Ishikawa (cell line): ENCODE data around the gene TRAPPC1.
A peak's percentile ranks its signal among the peaks of the same experiment; 100 is the strongest.

Source experiments
- CEBPB ChIP-seq: IDR thresholded peaks from 2 replicates; pipeline ENCODE4 v1.6.1; 2012
- CREB1 ChIP-seq: IDR thresholded peaks from 2 replicates; pipeline ENCODE4 v1.6.1; 2012; ENCODE audit warnings: low read depth
- EGR1 ChIP-seq: IDR thresholded peaks from 2 replicates; pipeline ENCODE4 v1.6.1; 2012
- EP300 ChIP-seq: IDR thresholded peaks from 2 replicates; pipeline ENCODE4 v1.6.1; 2012; ENCODE audit warnings: borderline replicate concordance
- FOXM1 ChIP-seq: IDR thresholded peaks from 2 replicates; pipeline ENCODE4 v1.6.1; 2012; ENCODE audit warnings: low read depth, borderline replicate concordance
- NFIC ChIP-seq: IDR thresholded peaks from 2 replicates; pipeline ENCODE4 v1.6.1; 2012
- RAD21 ChIP-seq: IDR thresholded peaks from 2 replicates; pipeline ENCODE4 v1.6.1; 2012; ENCODE audit warnings: low read depth
- TAF1 ChIP-seq: IDR thresholded peaks from 2 replicates; pipeline ENCODE4 v1.6.1; 2012; ENCODE audit warnings: low read depth, mild to moderate bottlenecking
- TCF12 ChIP-seq: IDR thresholded peaks from 2 replicates; pipeline ENCODE4 v1.6.1; 2012; ENCODE audit warnings: low read depth
- TEAD4 ChIP-seq: IDR thresholded peaks from 2 replicates; pipeline ENCODE4 v1.6.1; 2012
- YY1 ChIP-seq: IDR thresholded peaks from 2 replicates; pipeline ENCODE4 v1.6.1; 2012; ENCODE audit warnings: low read depth
- ZBTB7A ChIP-seq: IDR thresholded peaks from 2 replicates; pipeline ENCODE4 v1.6.1; 2012; ENCODE audit warnings: low read depth
- TF ChIP-seq, protein P1 (sequence below): IDR thresholded peaks from 2 replicates; pipeline ENCODE4 v1.6.1; 2012
- TF ChIP-seq, protein P2 (sequence below): IDR thresholded peaks from 2 replicates; pipeline ENCODE4 v1.6.1; 2012; ENCODE audit warnings: low read depth, mild to moderate bottlenecking
- TF ChIP-seq, protein P3 (sequence below): IDR thresholded peaks from 2 replicates; pipeline ENCODE4 v1.6.1; 2012

The TRAPPC1 gene

DNA sequence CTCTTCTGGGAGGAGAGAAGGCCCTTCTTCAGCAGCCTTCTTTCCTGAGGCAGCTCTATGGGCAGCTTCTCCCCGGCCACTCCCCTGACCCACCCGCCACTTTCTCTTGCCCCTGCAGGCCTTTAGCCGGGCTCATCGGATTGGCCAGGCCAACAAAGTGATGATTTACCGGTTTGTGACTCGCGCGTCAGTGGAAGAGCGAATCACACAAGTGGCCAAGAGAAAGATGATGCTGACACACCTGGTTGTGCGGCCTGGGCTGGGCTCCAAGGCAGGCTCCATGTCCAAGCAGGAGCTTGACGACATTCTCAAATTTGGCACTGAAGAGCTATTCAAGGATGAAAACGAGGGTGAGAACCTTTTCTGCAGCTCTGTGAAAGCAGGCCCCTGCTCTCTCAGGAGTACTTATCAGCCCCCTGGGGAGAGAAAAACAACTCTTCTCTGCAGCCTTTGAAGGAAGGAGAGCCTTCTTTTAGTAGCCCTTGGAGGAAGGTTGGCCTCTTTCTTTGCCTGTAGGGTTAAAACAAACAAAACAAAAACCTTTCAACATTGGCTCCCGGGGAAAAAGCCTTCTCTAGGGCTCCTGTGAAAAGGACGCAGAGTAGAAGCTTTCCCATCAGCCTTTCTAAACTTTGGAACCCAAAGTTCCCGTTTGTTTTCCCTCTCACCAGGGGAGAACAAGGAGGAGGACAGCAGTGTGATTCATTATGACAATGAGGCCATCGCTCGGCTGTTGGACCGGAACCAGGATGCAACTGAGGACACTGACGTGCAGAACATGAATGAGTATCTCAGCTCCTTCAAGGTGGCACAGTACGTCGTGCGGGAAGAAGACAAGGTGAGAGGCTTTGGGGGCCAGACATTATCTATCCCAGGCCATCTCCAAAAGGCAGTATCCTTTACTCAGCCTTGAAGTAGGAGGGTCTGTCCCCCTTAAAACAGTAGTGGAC is 28.3 kb downstream of the TRAPPC1 start:
- TF ChIP-seq, protein P1, sequence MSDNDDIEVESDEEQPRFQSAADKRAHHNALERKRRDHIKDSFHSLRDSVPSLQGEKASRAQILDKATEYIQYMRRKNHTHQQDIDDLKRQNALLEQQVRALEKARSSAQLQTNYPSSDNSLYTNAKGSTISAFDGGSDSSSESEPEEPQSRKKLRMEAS: no peak
- TF ChIP-seq CEBPB (no peak), NFIC (no peak), CREB1 (no peak), TAF1 (no peak), FOXM1 (no peak), TCF12 (no peak), EGR1 (no peak), EP300 (no peak), YY1 (no peak), RAD21 (no peak), ZBTB7A (no peak)
- TF ChIP-seq, protein P2, sequence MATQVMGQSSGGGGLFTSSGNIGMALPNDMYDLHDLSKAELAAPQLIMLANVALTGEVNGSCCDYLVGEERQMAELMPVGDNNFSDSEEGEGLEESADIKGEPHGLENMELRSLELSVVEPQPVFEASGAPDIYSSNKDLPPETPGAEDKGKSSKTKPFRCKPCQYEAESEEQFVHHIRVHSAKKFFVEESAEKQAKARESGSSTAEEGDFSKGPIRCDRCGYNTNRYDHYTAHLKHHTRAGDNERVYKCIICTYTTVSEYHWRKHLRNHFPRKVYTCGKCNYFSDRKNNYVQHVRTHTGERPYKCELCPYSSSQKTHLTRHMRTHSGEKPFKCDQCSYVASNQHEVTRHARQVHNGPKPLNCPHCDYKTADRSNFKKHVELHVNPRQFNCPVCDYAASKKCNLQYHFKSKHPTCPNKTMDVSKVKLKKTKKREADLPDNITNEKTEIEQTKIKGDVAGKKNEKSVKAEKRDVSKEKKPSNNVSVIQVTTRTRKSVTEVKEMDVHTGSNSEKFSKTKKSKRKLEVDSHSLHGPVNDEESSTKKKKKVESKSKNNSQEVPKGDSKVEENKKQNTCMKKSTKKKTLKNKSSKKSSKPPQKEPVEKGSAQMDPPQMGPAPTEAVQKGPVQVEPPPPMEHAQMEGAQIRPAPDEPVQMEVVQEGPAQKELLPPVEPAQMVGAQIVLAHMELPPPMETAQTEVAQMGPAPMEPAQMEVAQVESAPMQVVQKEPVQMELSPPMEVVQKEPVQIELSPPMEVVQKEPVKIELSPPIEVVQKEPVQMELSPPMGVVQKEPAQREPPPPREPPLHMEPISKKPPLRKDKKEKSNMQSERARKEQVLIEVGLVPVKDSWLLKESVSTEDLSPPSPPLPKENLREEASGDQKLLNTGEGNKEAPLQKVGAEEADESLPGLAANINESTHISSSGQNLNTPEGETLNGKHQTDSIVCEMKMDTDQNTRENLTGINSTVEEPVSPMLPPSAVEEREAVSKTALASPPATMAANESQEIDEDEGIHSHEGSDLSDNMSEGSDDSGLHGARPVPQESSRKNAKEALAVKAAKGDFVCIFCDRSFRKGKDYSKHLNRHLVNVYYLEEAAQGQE: no peak
- TF ChIP-seq, protein P3, sequence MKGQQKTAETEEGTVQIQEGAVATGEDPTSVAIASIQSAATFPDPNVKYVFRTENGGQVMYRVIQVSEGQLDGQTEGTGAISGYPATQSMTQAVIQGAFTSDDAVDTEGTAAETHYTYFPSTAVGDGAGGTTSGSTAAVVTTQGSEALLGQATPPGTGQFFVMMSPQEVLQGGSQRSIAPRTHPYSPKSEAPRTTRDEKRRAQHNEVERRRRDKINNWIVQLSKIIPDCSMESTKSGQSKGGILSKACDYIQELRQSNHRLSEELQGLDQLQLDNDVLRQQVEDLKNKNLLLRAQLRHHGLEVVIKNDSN: no peak

DNA sequence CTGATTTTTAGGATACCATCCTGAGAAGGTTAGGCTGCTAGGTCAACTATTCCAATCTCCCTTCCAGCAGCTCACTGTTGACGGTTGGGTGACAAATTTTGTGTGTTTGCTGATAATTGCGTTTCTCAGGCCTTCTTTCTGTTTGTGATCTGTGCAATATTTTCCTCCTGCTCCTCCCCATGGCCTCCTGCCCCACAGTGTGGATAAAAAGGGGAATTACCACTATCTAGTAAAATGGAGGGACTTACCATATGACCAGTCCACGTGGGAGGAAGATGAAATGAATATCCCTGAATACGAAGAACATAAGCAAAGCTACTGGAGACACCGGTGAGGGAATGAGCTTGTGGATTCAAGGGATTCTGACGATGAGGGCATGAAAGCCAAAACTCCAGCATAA is 34.0 kb downstream of the TRAPPC1 start:
- TF ChIP-seq RAD21 (peak; percentile 59), FOXM1 (no peak)

DNA sequence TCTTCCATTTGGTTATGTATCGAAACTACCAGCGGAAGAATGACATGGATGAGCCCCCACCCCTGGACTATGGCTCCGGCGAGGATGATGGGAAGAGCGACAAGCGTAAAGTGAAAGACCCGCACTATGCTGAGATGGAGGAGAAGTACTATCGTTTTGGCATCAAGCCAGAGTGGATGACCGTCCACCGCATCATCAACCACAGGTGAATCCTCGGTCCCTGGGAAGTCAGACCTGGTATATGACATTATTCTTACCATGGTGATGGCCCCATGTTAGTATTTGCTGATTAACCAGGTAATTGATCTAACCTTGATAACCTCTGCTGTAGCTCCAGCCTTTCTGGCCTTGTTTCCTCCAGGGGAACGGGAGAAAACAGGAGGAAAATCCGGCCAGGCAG is 34.7 kb downstream of the TRAPPC1 start:
- TF ChIP-seq, protein P1: no peak
- TF ChIP-seq NFIC (no peak), TEAD4 (no peak), CREB1 (no peak)

DNA sequence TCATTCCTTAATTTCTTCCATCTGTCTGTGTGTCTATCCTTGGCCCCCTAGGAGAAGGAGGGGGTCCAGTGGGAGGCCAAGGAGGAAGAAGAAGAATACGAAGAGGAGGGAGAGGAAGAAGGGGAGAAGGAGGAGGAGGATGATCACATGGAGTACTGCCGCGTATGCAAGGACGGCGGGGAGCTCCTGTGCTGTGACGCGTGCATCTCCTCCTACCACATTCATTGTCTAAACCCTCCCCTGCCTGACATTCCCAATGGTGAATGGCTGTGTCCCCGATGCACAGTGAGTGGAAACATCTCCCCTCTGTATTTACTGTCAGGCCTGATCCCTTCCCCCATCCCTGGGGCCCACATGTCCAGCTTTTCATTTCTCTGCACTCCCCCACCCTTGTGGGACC is 36.9 kb downstream of the TRAPPC1 start:
- no peak for TF ChIP-seq TEAD4

DNA sequence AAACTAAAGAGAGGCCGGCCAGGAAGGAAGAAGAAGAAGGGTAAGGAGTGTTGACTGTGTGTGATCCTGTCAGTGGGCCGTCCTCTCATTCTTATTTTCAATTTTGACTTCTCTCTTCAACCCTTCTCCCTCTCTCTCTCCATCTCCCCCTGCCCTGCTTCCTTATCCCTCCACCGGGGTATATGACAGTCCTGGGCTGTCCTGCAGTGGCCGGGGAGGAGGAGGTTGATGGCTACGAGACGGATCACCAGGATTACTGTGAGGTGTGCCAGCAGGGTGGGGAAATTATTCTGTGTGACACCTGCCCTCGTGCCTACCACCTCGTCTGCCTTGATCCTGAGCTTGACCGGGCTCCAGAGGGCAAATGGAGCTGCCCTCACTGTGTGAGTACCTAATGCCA is 37.5 kb downstream of the TRAPPC1 start:
- no peak for TF ChIP-seq FOXM1
- TF ChIP-seq RAD21: no peak
- TF ChIP-seq, protein P2: no peak
- no peak for TF ChIP-seq CREB1
- TF ChIP-seq YY1: no peak
- TF ChIP-seq, protein P1: no peak

DNA sequence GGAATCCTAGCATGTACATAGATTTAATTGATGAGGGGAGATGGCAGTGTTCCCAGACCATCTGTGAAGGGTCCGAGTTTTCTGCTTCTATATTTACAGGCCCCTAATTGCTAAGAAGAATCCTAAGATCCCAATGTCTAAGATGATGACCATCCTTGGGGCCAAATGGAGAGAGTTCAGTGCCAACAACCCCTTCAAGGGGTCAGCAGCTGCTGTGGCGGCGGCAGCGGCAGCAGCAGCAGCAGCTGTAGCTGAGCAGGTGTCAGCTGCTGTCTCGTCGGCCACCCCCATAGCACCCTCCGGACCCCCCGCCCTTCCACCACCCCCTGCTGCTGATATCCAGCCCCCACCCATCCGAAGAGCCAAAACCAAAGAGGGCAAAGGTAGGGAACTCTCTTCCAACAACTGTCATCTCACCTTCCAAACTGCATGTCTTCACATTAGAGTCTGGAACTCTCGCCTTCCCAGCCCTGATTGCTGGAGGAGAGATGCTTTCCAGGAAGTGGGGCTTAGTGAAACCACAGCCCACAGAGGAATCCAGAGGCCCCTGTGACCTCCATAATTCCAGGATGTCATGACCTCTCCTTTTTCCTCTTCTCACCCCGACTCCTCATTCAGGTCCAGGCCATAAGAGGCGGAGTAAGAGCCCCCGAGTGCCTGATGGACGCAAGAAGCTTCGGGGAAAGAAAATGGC is 38.4 kb downstream of the TRAPPC1 start:
- TF ChIP-seq, protein P3: no peak
- TF ChIP-seq FOXM1 (no peak), TCF12 (no peak), YY1 (no peak), NFIC (no peak), EP300 (no peak), CEBPB (no peak), TEAD4 (no peak), RAD21 (no peak), EGR1 (no peak), TAF1 (no peak), CREB1 (no peak), ZBTB7A (no peak)
- TF ChIP-seq, protein P1: no peak
- TF ChIP-seq, protein P2: no peak
